ENCODE data around the gene CLIP1. TPM values are rescaled to one million over a fixed set of nuclear protein-coding genes. Genes with fewer than 3 reads are reported as not detected.
"Not testable (repeated sequence)": the region's sequence is repeated elsewhere in the genome, so short reads cannot be mapped to it uniquely, and the experiment has no call there.

The CLIP1 gene
- total RNA-seq, 3 donors from 2014 or later (not counting 1 experiment from before 2014, with no cell fraction given): 67.1 to 88.5 (median 69.1) TPM

- H3K27ac Mint-ChIP-seq; H3K4me1 ChIP-seq (ENCODE audit: control insufficient read depth, insufficient read depth, low read length); H3K27me3 Mint-ChIP-seq (ENCODE audit: low read depth in 2 of 2); H3K4me3 ChIP-seq (ENCODE audit: low read length); H3K27ac ChIP-seq (ENCODE audit: low read length); intact Hi-C loops (cut with micrococcal nuclease); H3K9me3 ChIP-seq (ENCODE audit: control insufficient read depth, insufficient read depth, low read length); H3K9me3 Mint-ChIP-seq; ATAC-seq; H3K27me3 ChIP-seq (ENCODE audit: control insufficient read depth, insufficient read depth, low read length); DNase-seq; H3K4me3 Mint-ChIP-seq; H3K4me1 Mint-ChIP-seq; H3K36me3 Mint-ChIP-seq: not testable (repeated sequence)
- WGBS (ENCODE audit: insufficient coverage): 98% methylated on average over 4 of the region's 4 CpGs
- peaks cover 57% of the 10 kb centered on the region for H3K36me3 ChIP-seq (ENCODE audit: control insufficient read depth, insufficient read depth, low read length)
Observed at GRCh38 chr12:122258462-122258861, 164.0 kb downstream of the CLIP1 start.

DNA sequence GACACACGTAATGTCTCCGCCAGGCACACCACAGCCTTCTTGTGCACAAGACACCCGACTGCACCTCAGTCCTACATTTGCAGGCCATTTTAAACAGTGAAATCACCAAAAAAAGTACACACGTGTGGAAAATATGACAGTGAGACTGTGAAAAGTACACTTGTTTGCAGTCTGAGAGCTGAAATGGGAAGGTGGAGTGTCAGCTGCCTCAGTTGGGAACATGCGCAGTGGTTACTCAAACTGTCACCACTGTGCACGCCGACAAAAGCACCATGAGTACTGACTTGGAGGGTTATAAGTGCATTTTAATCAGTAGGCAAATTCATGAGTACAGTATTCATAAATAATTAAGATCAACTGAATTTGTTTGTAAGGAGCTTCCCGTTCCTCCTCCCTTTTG is 171.9 kb downstream of the CLIP1 start:
- no peak overlapping the region for H3K27ac ChIP-seq (ENCODE audit: low read length)
- TF ChIP-seq CTCF (IDR thresholded peaks at IDR 0.05): no peak
- Mint-ChIP-seq H3K27me3 (ENCODE audit: low read depth in 2 of 2) (no peaks in the 10 kb centered on the region), H3K36me3 (peaks cover 13% of the 10 kb centered on the region), H3K9me3 (no peaks in the 10 kb centered on the region), H3K4me1 (peaks cover 0 to 5% of the 10 kb centered on the region in 2 donors), H3K27ac (no peak overlapping the region), H3K4me3 (no peak overlapping the region)
- no peaks in the 10 kb centered on the region for H3K9me3 ChIP-seq (ENCODE audit: control insufficient read depth, insufficient read depth, low read length)
- intact Hi-C loops (cut with micrococcal nuclease): no loop called here
- no peak for DNase-seq
- H3K36me3 ChIP-seq (ENCODE audit: control insufficient read depth, insufficient read depth, low read length): peaks cover 49% of the 10 kb centered on the region
- no peak overlapping the region for H3K4me3 ChIP-seq (ENCODE audit: low read length)
- no peak for ATAC-seq
- 92% methylated on average over 8 of the region's 8 CpGs for WGBS (ENCODE audit: insufficient coverage)
- no peaks in the 10 kb centered on the region for H3K4me1 ChIP-seq (ENCODE audit: control insufficient read depth, insufficient read depth, low read length)
- H3K27me3 ChIP-seq (ENCODE audit: control insufficient read depth, insufficient read depth, low read length): no peaks in the 10 kb centered on the region

- Histone ChIP-seq H3K27me3 (ENCODE audit: control insufficient read depth, insufficient read depth, low read length) (no peaks in the 10 kb centered on the region), H3K4me3 (ENCODE audit: low read length) (no peak overlapping the region), H3K27ac (ENCODE audit: low read length) (no peak overlapping the region), H3K4me1 (ENCODE audit: control insufficient read depth, insufficient read depth, low read length) (no peaks in the 10 kb centered on the region), H3K9me3 (ENCODE audit: control insufficient read depth, insufficient read depth, low read length) (no peaks in the 10 kb centered on the region), H3K36me3 (ENCODE audit: control insufficient read depth, insufficient read depth, low read length) (peaks cover 49% of the 10 kb centered on the region)
- no peaks in the 10 kb centered on the region for H3K9me3 Mint-ChIP-seq
- no peak for ATAC-seq
- WGBS (ENCODE audit: insufficient coverage): over 99% methylated on average over 6 of the region's 6 CpGs
- H3K4me1 Mint-ChIP-seq: peaks cover 0 to 5% of the 10 kb centered on the region in 2 donors
- peaks cover 13% of the 10 kb centered on the region for H3K36me3 Mint-ChIP-seq
- no peak overlapping the region for H3K4me3 Mint-ChIP-seq
- no peak for TF ChIP-seq CTCF (IDR thresholded peaks at IDR 0.05)
- no peak for DNase-seq
- intact Hi-C loops (cut with micrococcal nuclease): no loop called here
- H3K27ac Mint-ChIP-seq: no peak overlapping the region
- no peaks in the 10 kb centered on the region for H3K27me3 Mint-ChIP-seq (ENCODE audit: low read depth in 2 of 2)
Observed at GRCh38 chr12:122250047-122250446, 172.4 kb downstream of the CLIP1 start.

DNA sequence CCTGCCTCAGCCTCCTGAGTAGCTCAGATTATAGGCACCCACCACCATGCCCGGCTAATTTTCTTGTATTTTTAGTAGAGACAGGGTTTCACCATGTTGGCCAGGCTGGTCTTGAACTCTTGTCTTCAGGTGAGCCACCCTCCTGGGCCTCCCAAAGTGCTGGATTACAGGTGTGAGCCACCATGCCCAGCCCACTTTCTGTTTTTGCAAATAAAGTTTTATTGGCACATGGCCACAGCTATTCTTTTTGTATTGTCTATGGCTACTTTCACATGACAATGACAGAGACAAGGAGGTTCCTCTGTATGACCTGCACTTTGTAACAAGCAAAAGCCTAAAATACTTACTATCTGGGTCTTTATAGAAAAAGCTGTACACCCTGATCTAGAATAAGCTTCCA is 176.9 kb downstream of the CLIP1 start:
- H3K4me1 ChIP-seq (ENCODE audit: control insufficient read depth, insufficient read depth, low read length): no peaks in the 10 kb centered on the region
- intact Hi-C loops (cut with micrococcal nuclease): no loop called here
- 100% methylated on average over 1 of the region's 1 CpG for WGBS (ENCODE audit: insufficient coverage)
- Mint-ChIP-seq H3K9me3 (no peaks in the 10 kb centered on the region), H3K27ac (no peak overlapping the region), H3K4me1 (peaks cover 0 to 6% of the 10 kb centered on the region in 2 donors), H3K4me3 (no peak overlapping the region), H3K27me3 (ENCODE audit: low read depth in 2 of 2) (no peaks in the 10 kb centered on the region), H3K36me3 (peaks cover 13% of the 10 kb centered on the region)
- no peak for DNase-seq
- no peak for ATAC-seq
- peaks cover 36% of the 10 kb centered on the region for H3K36me3 ChIP-seq (ENCODE audit: control insufficient read depth, insufficient read depth, low read length)
- H3K4me3 ChIP-seq (ENCODE audit: low read length): no peak overlapping the region
- no peak for TF ChIP-seq CTCF (IDR thresholded peaks at IDR 0.05)
- H3K9me3 ChIP-seq (ENCODE audit: control insufficient read depth, insufficient read depth, low read length): no peaks in the 10 kb centered on the region
- no peak overlapping the region for H3K27ac ChIP-seq (ENCODE audit: low read length)
- H3K27me3 ChIP-seq (ENCODE audit: control insufficient read depth, insufficient read depth, low read length): no peaks in the 10 kb centered on the region
